Activated T-cell treated with anti-CD3 and anti-CD28 coated beads, Interleukin-2, amount 50 U/mL, for 4 hours (primary cell): ENCODE measurements around the gene CTTNBP2. TPM values are rescaled to one million over a fixed set of nuclear protein-coding genes. Genes with fewer than 3 reads are reported as not detected.

Experiments used
- ATAC-seq, 2 donors: fragments of 200-7000 bp; cut with Tn5 transposase; one replicate each; pipeline ENCODE4 v1.10.0; 2021
- DNase-seq: peaks from one replicate; pipeline ENCODE4 v3.0.0-alpha.2; 2020
- H3K27me3 Mint-ChIP-seq: one replicate; pipeline ENCODE4 v1.8.0; 2021; ENCODE audit warnings: low read depth, mixed read lengths
- H3K36me3 Mint-ChIP-seq: one replicate; pipeline ENCODE4 v1.8.0; 2022; ENCODE audit warnings: mixed read lengths; ENCODE audit not compliant: insufficient read depth
- H3K4me1 Mint-ChIP-seq: one replicate; pipeline ENCODE4 v1.8.0; 2021; ENCODE audit warnings: low read depth, mixed read lengths
- H3K4me3 Mint-ChIP-seq: one replicate; pipeline ENCODE4 v1.8.0; 2021; ENCODE audit warnings: mild to moderate bottlenecking, moderate library complexity, mixed read lengths
- H3K9me3 Mint-ChIP-seq: one replicate; pipeline ENCODE4 v1.8.0; 2021; ENCODE audit warnings: mixed read lengths
- total RNA-seq, 3 donors: library from RNA; stranded (reverse); gene quantifications; one replicate each; pipeline ENCODE4 v1.2.1, GENCODE V29; 2021

CTTNBP2 gene
- total RNA-seq, 3 donors from 2014 or later = 0.05 to 0.08 TPM; not detected in 1

GRCh38 chr7:117888627-117889026 lies 15.4 kb upstream of the CTTNBP2 start:
- ATAC-seq = no peak
- no peak for DNase-seq
- Mint-ChIP-seq H3K4me1 (no peaks in the 10 kb centered on the region), H3K4me3 (no peak overlapping the region), H3K9me3 (no peaks in the 10 kb centered on the region), H3K27me3 (no peaks in the 10 kb centered on the region), H3K36me3 (no peaks in the 10 kb centered on the region)

DNA sequence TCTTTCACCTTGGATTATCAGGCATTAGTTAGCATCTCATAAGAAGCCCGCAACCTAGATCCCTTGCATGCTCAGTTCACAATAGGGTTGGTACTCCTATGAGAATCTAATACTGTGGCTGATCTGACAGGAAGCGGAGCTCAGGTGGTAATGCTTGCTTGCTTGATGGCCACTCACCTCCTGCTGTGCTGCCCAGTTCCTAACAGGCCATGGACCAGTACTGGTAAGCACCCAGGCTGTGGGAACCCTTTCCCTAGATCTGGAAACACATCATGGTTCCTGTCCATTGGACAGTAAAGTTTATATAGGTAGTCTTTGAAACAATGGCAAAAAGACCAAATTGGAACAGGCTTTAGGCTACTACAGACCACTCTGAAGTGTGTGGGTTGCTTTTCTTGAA lies 9.4 kb upstream of the CTTNBP2 start:
- no peak for DNase-seq
- Mint-ChIP-seq H3K4me3 (no peak overlapping the region), H3K27me3 (peaks cover 5% of the 10 kb centered on the region), H3K4me1 (no peaks in the 10 kb centered on the region), H3K36me3 (no peaks in the 10 kb centered on the region), H3K9me3 (no peaks in the 10 kb centered on the region)
- no peak for ATAC-seq

DNA sequence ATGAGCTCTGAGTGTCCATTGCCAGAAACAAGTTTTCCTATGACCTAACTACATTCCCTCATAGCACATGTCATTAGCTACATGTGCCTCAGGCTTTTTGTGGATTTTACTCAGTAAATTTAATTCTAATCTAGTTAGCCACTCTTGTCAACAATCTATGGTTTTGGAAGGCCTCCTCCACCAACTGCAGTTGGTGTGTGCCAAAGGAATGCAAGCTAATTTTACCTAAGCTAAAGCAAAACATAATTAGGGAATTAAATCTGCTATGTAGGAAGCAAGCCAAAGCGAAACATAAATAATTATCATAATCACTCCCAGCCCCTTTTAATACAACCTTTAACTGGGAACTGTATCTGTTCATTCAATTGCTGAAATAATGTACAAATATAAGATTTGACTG lies 3.5 kb upstream of the CTTNBP2 start:
- Mint-ChIP-seq H3K4me1 (peaks cover 6% of the 10 kb centered on the region), H3K4me3 (no peak overlapping the region), H3K27me3 (peaks cover 30% of the 10 kb centered on the region), H3K9me3 (no peaks in the 10 kb centered on the region), H3K36me3 (no peaks in the 10 kb centered on the region)
- no peak for ATAC-seq
- no peak for DNase-seq

DNA sequence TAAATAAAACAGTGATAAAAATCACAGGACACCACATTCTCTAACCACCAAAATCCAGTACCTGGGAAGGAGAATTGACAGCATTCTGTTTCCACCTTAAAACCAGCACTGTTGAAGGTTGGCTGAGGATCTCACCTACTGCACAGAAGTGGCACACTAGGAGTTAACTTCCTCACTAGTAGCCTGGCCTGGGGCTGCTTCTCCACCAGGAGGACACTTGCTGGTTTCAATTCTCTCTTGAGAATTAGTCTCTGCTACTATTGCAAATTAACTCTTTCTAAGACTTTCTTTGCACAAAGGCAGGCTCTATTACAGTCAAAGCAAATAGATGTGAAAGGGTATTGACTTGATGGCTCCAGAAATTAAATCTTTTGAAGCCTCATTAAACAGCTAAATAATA lies 2.3 kb upstream of the CTTNBP2 start:
- DNase-seq (no peak), ATAC-seq (no peak)
- H3K4me1 Mint-ChIP-seq = peaks cover 6% of the 10 kb centered on the region
- no peaks in the 10 kb centered on the region for H3K36me3 Mint-ChIP-seq
- no peaks in the 10 kb centered on the region for H3K9me3 Mint-ChIP-seq
- H3K27me3 Mint-ChIP-seq = peaks cover 34% of the 10 kb centered on the region
- no peak overlapping the region for H3K4me3 Mint-ChIP-seq

- H3K9me3 Mint-ChIP-seq = no peaks in the 10 kb centered on the region
- DNase-seq = no peak
- no peak for ATAC-seq
- peaks cover 34% of the 10 kb centered on the region for H3K27me3 Mint-ChIP-seq
- no peak overlapping the region for H3K4me3 Mint-ChIP-seq
- H3K4me1 Mint-ChIP-seq = peaks cover 6% of the 10 kb centered on the region
- no peaks in the 10 kb centered on the region for H3K36me3 Mint-ChIP-seq
Observed at GRCh38 chr7:117874191-117874700, 1.0 kb upstream of the CTTNBP2 start.

GRCh38 chr7:117872561-117873309 lies 506 bp downstream of the CTTNBP2 start:
- no peak overlapping the region for H3K4me3 Mint-ChIP-seq

DNA sequence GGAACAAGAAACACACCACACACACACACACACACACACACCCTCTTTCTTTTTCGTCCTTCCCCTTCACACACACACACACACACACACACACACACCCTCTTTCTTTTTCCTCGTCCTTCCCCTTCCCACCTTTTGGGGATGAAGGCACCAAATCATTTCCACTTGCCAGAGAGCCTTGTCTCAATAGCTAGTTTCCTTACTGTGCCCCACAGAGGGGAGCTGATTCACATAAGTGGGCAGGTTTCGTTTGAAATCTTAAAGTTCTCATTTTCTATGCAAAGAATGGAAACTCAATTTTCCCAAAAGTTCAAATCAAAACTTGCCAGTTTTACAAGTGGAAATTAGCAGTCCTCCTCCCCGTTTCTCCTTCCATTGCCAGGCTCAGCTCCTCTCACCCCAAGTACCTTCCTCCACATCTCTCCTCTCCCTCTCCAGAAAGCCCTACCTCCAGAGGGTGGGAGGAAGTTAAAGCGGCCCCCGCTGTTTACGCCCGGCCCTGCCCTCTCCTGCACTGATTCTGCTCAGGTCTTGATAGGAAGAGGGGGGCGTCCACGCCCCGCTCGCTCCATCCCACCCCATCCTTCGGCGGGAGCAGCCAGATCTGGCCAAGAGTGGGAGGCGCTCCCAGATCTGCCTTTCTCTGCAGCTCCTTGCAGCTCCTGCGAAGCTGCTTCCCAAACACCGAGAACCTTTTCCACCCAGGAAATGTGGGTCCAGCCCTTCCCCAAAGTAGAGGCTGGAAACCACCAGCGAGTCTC lies 1.3 kb downstream of the CTTNBP2 start:
- Mint-ChIP-seq H3K9me3 (no peaks in the 10 kb centered on the region), H3K4me3 (no peak overlapping the region), H3K36me3 (no peaks in the 10 kb centered on the region), H3K4me1 (peaks cover 6% of the 10 kb centered on the region), H3K27me3 (peaks cover 32% of the 10 kb centered on the region)
- DNase-seq (no peak), ATAC-seq (peak in 1 of 2 donors; percentile 36)

More at GRCh38 chr7:117872561-117873309, 506 bp downstream of the CTTNBP2 start:
- Mint-ChIP-seq H3K4me1 (peaks cover 6% of the 10 kb centered on the region), H3K36me3 (no peaks in the 10 kb centered on the region), H3K27me3 (peaks cover 34% of the 10 kb centered on the region), H3K9me3 (no peaks in the 10 kb centered on the region)
- DNase-seq = no peak
- ATAC-seq = peak; percentile 21 to 50

GRCh38 chr7:117871401-117871777 lies 1.9 kb downstream of the CTTNBP2 start:
- peaks cover 32% of the 10 kb centered on the region for H3K27me3 Mint-ChIP-seq
- H3K4me3 Mint-ChIP-seq = no peak overlapping the region
- H3K9me3 Mint-ChIP-seq = no peaks in the 10 kb centered on the region
- H3K36me3 Mint-ChIP-seq = no peaks in the 10 kb centered on the region
- H3K4me1 Mint-ChIP-seq = peaks cover 6% of the 10 kb centered on the region
- ATAC-seq = no peak
- DNase-seq = no peak

DNA sequence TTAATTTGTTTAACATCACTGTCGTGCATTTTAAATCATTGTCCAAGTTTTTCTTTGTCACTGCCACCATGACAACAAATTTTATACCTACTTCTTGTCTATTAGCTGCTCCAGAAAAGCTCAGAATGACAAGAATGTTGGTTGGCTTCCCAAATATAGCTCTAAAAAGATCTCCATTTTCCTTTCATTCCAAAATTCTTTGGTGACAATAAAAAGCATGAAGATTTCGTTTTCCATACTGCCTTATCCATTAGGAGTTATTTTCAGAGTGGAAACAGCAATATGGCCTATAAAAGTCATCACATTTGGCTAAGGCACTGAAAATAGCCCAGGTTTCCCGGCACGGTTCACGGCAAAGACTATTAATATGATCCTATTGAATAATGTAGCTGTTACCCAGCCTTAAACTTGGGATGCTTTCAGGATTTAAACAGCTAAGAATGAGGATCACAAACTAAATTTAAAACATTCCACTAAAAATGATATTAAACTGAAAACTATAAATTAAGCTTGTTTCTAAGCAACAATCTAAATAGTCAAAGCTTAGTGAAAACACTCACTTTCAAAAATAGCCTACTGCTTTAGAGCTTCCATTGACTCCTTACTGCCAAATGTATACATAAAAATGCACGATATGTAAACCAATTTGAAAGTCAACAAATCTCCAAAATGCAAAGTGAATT lies 2.7 kb downstream of the CTTNBP2 start:
- DNase-seq = no peak
- Mint-ChIP-seq H3K9me3 (no peaks in the 10 kb centered on the region), H3K4me1 (peaks cover 6% of the 10 kb centered on the region), H3K4me3 (no peak overlapping the region), H3K27me3 (peaks cover 31% of the 10 kb centered on the region), H3K36me3 (no peaks in the 10 kb centered on the region)
- no peak for ATAC-seq

DNA sequence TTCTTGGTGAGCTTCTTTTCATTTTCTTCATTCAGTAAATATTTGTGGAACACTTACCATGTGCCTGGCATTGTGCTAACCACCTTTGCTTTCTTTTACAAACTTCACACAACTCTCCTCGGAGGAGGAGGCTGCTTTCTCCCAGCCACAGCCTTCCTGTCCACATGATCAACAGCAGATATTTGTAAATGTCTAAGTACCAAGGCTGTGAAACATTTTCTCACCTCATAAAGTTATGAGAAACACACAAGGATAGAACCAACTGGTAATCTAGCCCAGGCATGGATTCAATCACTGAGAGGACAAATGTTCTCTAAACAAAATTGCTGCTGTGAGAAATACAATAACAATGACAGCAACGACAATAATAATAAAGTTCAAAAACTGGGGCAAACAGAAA lies 3.9 kb downstream of the CTTNBP2 start:
- no peak overlapping the region for H3K4me3 Mint-ChIP-seq
- peaks cover 25% of the 10 kb centered on the region for H3K27me3 Mint-ChIP-seq
- H3K9me3 Mint-ChIP-seq = no peaks in the 10 kb centered on the region
- peaks cover 6% of the 10 kb centered on the region for H3K4me1 Mint-ChIP-seq
- no peaks in the 10 kb centered on the region for H3K36me3 Mint-ChIP-seq
- DNase-seq (no peak), ATAC-seq (no peak)

GRCh38 chr7:117863618-117864017 lies 9.6 kb downstream of the CTTNBP2 start:
- no peaks in the 10 kb centered on the region for H3K4me1 Mint-ChIP-seq
- H3K36me3 Mint-ChIP-seq = no peaks in the 10 kb centered on the region
- DNase-seq = no peak
- no peaks in the 10 kb centered on the region for H3K9me3 Mint-ChIP-seq
- H3K27me3 Mint-ChIP-seq = peaks cover 3% of the 10 kb centered on the region
- no peak overlapping the region for H3K4me3 Mint-ChIP-seq
- ATAC-seq = no peak

DNA sequence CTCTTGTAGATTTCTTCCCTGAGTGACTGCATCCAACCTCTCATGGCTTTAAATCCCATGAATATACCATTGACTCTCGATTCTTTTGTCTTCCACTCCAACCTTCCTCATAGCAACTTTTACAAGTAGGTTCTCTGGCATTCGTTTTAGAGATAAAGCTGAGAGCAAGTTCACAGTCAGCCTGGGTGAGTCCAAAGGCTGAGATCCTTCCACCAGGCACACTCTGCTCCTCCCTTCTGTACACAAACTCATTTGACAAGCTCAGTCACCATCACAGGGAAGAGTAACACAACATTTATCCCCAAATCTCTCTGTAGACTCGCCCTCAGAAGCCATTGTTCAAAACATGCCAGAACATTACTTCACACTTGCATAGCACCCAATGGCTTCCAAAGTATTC lies 10.9 kb downstream of the CTTNBP2 start:
- Mint-ChIP-seq H3K9me3 (no peaks in the 10 kb centered on the region), H3K36me3 (no peaks in the 10 kb centered on the region), H3K4me3 (no peak overlapping the region), H3K4me1 (no peaks in the 10 kb centered on the region), H3K27me3 (peaks cover 3% of the 10 kb centered on the region)
- ATAC-seq (no peak), DNase-seq (no peak)

- no peaks in the 10 kb centered on the region for H3K4me1 Mint-ChIP-seq
- H3K27me3 Mint-ChIP-seq = peaks cover 3% of the 10 kb centered on the region
- ATAC-seq = no peak
- DNase-seq = no peak
- no peak overlapping the region for H3K4me3 Mint-ChIP-seq
- H3K9me3 Mint-ChIP-seq = no peaks in the 10 kb centered on the region
- H3K36me3 Mint-ChIP-seq = no peaks in the 10 kb centered on the region
Observed at GRCh38 chr7:117859246-117859812, 13.9 kb downstream of the CTTNBP2 start.

GRCh38 chr7:117858712-117859111 lies 14.5 kb downstream of the CTTNBP2 start:
- H3K9me3 Mint-ChIP-seq = no peaks in the 10 kb centered on the region
- no peaks in the 10 kb centered on the region for H3K36me3 Mint-ChIP-seq
- no peak overlapping the region for H3K4me3 Mint-ChIP-seq
- DNase-seq (no peak), ATAC-seq (no peak)
- H3K27me3 Mint-ChIP-seq = peaks cover 3% of the 10 kb centered on the region
- no peaks in the 10 kb centered on the region for H3K4me1 Mint-ChIP-seq
